Loucy (cell line): Measurements from ENCODE around the gene ALG5.

Source experiments
- EZH2phosphoT487 ChIP-seq: fragments of 200-600 bp; IDR thresholded peaks from 2 replicates; pipeline ENCODE4 v1.6.1; 2018; ENCODE audit warnings: antibody characterized with exemption, mild to moderate bottlenecking, moderate library complexity, borderline replicate concordance
- TF ChIP-seq, protein P1 (sequence below): fragments of 200-600 bp; sonication (generic); conservative IDR thresholded peaks from 2 replicates; pipeline ENCODE4 v1.5.1; 2014; ENCODE audit warnings: mild to moderate bottlenecking, antibody characterized with exemption, low read length

DNA sequence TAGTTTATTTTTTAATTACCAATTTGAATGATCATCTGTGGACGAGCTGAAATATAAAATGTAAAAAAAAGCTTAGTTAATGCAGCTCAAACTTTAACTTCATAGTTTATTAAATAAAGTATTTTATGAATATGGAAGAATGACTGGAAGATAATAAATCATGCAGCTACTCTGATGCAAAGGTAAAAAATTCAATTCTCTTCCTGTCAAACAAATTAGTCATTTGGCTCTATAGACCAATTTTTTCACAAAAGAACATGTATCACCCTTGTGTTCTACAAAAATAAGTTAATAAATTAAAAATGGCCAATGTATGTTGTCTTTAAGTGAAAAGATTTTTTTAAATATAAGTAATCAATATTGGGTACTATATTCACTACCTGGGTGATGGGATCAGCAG is 27.6 kb upstream of the ALG5 start:
- TF ChIP-seq, protein P1, sequence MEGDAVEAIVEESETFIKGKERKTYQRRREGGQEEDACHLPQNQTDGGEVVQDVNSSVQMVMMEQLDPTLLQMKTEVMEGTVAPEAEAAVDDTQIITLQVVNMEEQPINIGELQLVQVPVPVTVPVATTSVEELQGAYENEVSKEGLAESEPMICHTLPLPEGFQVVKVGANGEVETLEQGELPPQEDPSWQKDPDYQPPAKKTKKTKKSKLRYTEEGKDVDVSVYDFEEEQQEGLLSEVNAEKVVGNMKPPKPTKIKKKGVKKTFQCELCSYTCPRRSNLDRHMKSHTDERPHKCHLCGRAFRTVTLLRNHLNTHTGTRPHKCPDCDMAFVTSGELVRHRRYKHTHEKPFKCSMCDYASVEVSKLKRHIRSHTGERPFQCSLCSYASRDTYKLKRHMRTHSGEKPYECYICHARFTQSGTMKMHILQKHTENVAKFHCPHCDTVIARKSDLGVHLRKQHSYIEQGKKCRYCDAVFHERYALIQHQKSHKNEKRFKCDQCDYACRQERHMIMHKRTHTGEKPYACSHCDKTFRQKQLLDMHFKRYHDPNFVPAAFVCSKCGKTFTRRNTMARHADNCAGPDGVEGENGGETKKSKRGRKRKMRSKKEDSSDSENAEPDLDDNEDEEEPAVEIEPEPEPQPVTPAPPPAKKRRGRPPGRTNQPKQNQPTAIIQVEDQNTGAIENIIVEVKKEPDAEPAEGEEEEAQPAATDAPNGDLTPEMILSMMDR: no peak
- no peak for TF ChIP-seq EZH2phosphoT487
